Loucy (cell line): ENCODE data around the gene AIRE.

Experiments used
- H2AFZ ChIP-seq: fragments of 200-600 bp; sonication (generic); 2 replicates; pipeline ENCODE4 v1.6.0; 2016; ENCODE audit warnings: antibody characterized with exemption, mild to moderate bottlenecking, low read length, moderate library complexity
- H3F3A ChIP-seq: fragments of 200-600 bp; 2 replicates; pipeline ENCODE4 v1.6.0; 2016; ENCODE audit warnings: antibody characterized with exemption, low read depth, mild to moderate bottlenecking
- H3K27me3 ChIP-seq: fragments of 200-600 bp; sonication (generic); 2 replicates; pipeline ENCODE4 v1.6.1; 2014; ENCODE audit warnings: low read length, mild to moderate bottlenecking; ENCODE audit not compliant: insufficient read depth, poor library complexity, severe bottlenecking
- H3K36me3 ChIP-seq: fragments of 200-600 bp; sonication (generic); 2 replicates; pipeline ENCODE4 v1.6.1; 2016; ENCODE audit warnings: low read length; ENCODE audit not compliant: insufficient read depth
- H3K4me1 ChIP-seq: fragments of 200-600 bp; sonication (generic); 2 replicates; pipeline ENCODE4 v1.5.1; 2014; ENCODE audit warnings: low read length, mild to moderate bottlenecking; ENCODE audit not compliant: insufficient read depth, poor library complexity, severe bottlenecking
- H3K4me2 ChIP-seq: fragments of 200-600 bp; sonication (generic); 2 replicates; pipeline ENCODE4 v1.6.0; 2014; ENCODE audit warnings: antibody characterized with exemption, low read length, low read depth, mild to moderate bottlenecking; ENCODE audit not compliant: poor library complexity, severe bottlenecking
- H3K4me3 ChIP-seq: fragments of 200-600 bp; sonication (generic); 2 replicates; pipeline ENCODE4 v1.5.1; 2014; ENCODE audit warnings: low read length, mild to moderate bottlenecking, mixed read lengths; ENCODE audit not compliant: poor library complexity, severe bottlenecking
- H3K79me2 ChIP-seq: fragments of 200-600 bp; sonication (generic); 2 replicates; pipeline ENCODE4 v1.6.1; 2014; ENCODE audit warnings: low read length; ENCODE audit not compliant: insufficient read depth
- H3K9ac ChIP-seq: fragments of 200-600 bp; sonication (generic); 2 replicates; pipeline ENCODE4 v1.6.0; 2014; ENCODE audit warnings: mild to moderate bottlenecking, low read depth, low read length, moderate library complexity; ENCODE audit not compliant: poor library complexity, severe bottlenecking
- H3K9me2 ChIP-seq: fragments of 200-600 bp; sonication (generic); replicated peaks from 2 replicates; pipeline ENCODE4 v1.6.1; 2016; ENCODE audit warnings: low read depth, low read length, mixed read lengths
- H3K9me3 ChIP-seq: fragments of 200-600 bp; sonication (generic); 2 replicates; pipeline ENCODE4 v1.6.1; 2014; ENCODE audit warnings: mild to moderate bottlenecking, antibody characterized with exemption, low read length, low read depth; ENCODE audit not compliant: insufficient read depth
- H4K20me1 ChIP-seq: fragments of 200-600 bp; sonication (generic); 2 replicates; pipeline ENCODE4 v1.6.0; 2014; ENCODE audit warnings: antibody characterized with exemption, low read length, mild to moderate bottlenecking; ENCODE audit not compliant: insufficient read depth, poor library complexity, severe bottlenecking
- EZH2phosphoT487 ChIP-seq: fragments of 200-600 bp; IDR thresholded peaks from 2 replicates; pipeline ENCODE4 v1.6.1; 2018; ENCODE audit warnings: antibody characterized with exemption, mild to moderate bottlenecking, moderate library complexity, borderline replicate concordance
- TF ChIP-seq, protein P1 (sequence below): fragments of 200-600 bp; sonication (generic); conservative IDR thresholded peaks from 2 replicates; pipeline ENCODE4 v1.5.1; 2014; ENCODE audit warnings: mild to moderate bottlenecking, antibody characterized with exemption, low read length

AIRE gene

GRCh38 chr21:44269090-44269489 is 16.6 kb upstream of the AIRE start:
- Histone ChIP-seq H3K27me3 (no peaks in the 10 kb centered on the region), H3F3A (no peaks in the 10 kb centered on the region), H3K4me2 (no peak overlapping the region), H2AFZ (no peak overlapping the region), H3K9me3 (no peaks in the 10 kb centered on the region), H3K9ac (no peak overlapping the region), H3K9me2 (no peaks in the 10 kb centered on the region), H3K4me3 (no peak overlapping the region), H3K36me3 (no peaks in the 10 kb centered on the region), H4K20me1 (no peaks in the 10 kb centered on the region), H3K79me2 (no peaks in the 10 kb centered on the region), H3K4me1 (no peaks in the 10 kb centered on the region)
- TF ChIP-seq, protein P1, sequence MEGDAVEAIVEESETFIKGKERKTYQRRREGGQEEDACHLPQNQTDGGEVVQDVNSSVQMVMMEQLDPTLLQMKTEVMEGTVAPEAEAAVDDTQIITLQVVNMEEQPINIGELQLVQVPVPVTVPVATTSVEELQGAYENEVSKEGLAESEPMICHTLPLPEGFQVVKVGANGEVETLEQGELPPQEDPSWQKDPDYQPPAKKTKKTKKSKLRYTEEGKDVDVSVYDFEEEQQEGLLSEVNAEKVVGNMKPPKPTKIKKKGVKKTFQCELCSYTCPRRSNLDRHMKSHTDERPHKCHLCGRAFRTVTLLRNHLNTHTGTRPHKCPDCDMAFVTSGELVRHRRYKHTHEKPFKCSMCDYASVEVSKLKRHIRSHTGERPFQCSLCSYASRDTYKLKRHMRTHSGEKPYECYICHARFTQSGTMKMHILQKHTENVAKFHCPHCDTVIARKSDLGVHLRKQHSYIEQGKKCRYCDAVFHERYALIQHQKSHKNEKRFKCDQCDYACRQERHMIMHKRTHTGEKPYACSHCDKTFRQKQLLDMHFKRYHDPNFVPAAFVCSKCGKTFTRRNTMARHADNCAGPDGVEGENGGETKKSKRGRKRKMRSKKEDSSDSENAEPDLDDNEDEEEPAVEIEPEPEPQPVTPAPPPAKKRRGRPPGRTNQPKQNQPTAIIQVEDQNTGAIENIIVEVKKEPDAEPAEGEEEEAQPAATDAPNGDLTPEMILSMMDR = no peak
- no peak for TF ChIP-seq EZH2phosphoT487

DNA sequence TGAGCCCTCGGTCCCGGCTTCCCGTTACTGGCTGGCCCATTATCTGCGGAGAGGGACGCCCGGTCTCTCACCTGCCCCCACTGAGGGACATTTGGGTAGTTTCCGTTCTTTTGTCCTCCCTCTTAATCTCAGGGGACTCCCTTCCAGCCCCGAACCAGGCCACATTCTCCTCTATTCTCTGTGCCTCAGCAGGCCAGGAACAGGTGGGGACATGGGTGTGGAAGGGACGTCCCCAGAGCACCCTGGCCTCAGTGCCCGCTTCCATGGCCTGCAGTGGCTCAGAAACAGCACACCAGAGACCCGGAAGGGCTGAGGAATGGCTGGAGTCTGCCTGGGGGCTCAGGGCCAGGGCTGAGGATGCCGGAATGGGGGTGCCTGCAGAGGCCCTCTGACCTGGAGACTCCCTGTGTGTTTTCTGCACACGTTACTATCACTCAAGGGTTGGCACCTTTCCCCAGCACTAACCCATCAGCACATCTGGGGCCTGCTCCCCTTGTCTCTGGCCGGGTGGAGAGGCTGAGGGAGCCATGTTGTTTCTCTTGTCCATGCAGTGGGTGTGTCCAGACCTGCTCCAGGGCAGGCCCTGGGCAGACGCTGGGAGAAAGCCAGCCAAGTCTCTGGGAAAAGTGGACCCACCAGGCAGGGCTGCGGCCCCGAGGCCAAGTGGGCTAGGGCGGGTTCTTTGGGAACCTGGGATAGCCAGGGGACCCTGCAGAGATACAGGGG is 14.0 kb upstream of the AIRE start:
- Histone ChIP-seq H3K79me2 (no peaks in the 10 kb centered on the region), H3K9me2 (no peaks in the 10 kb centered on the region), H3K4me2 (no peak overlapping the region), H2AFZ (no peak overlapping the region), H3K4me3 (no peak overlapping the region), H3K4me1 (no peaks in the 10 kb centered on the region), H3K9me3 (no peaks in the 10 kb centered on the region), H3K36me3 (no peaks in the 10 kb centered on the region), H3K9ac (no peak overlapping the region), H3K27me3 (no peaks in the 10 kb centered on the region), H4K20me1 (no peaks in the 10 kb centered on the region), H3F3A (no peaks in the 10 kb centered on the region)
- TF ChIP-seq EZH2phosphoT487 = no peak
- TF ChIP-seq, protein P1 = no peak

- H4K20me1 ChIP-seq = no peaks in the 10 kb centered on the region
- no peak overlapping the region for H3K4me3 ChIP-seq
- no peaks in the 10 kb centered on the region for H3K4me1 ChIP-seq
- H3K9me2 ChIP-seq = no peaks in the 10 kb centered on the region
- no peaks in the 10 kb centered on the region for H3F3A ChIP-seq
- no peaks in the 10 kb centered on the region for H3K9me3 ChIP-seq
- no peak for TF ChIP-seq EZH2phosphoT487
- TF ChIP-seq, protein P1 = no peak
- no peaks in the 10 kb centered on the region for H3K79me2 ChIP-seq
- no peaks in the 10 kb centered on the region for H3K27me3 ChIP-seq
- H3K4me2 ChIP-seq = no peak overlapping the region
- no peak overlapping the region for H3K9ac ChIP-seq
- no peaks in the 10 kb centered on the region for H3K36me3 ChIP-seq
- H2AFZ ChIP-seq = no peak overlapping the region
Observed at GRCh38 chr21:44272284-44272858, 13.3 kb upstream of the AIRE start.
